Liver (tissue), 3 donors: ENCODE measurements around the gene NAGS.

ENCODE experiments used
- MAX ChIP-seq: IDR thresholded peaks from 2 replicates; pipeline ENCODE4 v1.6.1; 2016; ENCODE audit warnings: antibody characterized with exemption
- RAD21 ChIP-seq, 2 donors: IDR thresholded peaks; 2 replicates each; pipeline ENCODE4 v1.6.1; 2016; ENCODE audit warnings: antibody characterized with exemption in 2 of 2, mild to moderate bottlenecking in 2 of 2
- REST ChIP-seq: IDR thresholded peaks from 2 replicates; pipeline ENCODE4 v1.6.1; 2016; ENCODE audit warnings: antibody characterized with exemption, mild to moderate bottlenecking
- SP1 ChIP-seq: IDR thresholded peaks from 2 replicates; pipeline ENCODE4 v1.6.1; 2018; ENCODE audit warnings: antibody characterized with exemption, mild to moderate bottlenecking
- TF ChIP-seq, protein P1 (sequence below): fragments of 150-350 bp; IDR thresholded peaks from 2 replicates; pipeline ENCODE4 v1.5.1; 2017; ENCODE audit warnings: improper control_type of control experiment, low read depth, low read length; ENCODE audit not compliant: missing input control
- TF ChIP-seq, protein P2 (sequence below): IDR thresholded peaks from 2 replicates; pipeline ENCODE4 v1.6.1; 2016; ENCODE audit warnings: antibody characterized with exemption
- donor health status: healthy.
- donor health status: healthy.

GRCh38 chr17:43978078-43978477 is 26.3 kb upstream of the NAGS start:
- TF ChIP-seq RAD21 (IDR thresholded peaks at IDR 0.05) (no peak), SP1 (no peak), MAX (no peak), REST (no peak)
- TF ChIP-seq, protein P1, sequence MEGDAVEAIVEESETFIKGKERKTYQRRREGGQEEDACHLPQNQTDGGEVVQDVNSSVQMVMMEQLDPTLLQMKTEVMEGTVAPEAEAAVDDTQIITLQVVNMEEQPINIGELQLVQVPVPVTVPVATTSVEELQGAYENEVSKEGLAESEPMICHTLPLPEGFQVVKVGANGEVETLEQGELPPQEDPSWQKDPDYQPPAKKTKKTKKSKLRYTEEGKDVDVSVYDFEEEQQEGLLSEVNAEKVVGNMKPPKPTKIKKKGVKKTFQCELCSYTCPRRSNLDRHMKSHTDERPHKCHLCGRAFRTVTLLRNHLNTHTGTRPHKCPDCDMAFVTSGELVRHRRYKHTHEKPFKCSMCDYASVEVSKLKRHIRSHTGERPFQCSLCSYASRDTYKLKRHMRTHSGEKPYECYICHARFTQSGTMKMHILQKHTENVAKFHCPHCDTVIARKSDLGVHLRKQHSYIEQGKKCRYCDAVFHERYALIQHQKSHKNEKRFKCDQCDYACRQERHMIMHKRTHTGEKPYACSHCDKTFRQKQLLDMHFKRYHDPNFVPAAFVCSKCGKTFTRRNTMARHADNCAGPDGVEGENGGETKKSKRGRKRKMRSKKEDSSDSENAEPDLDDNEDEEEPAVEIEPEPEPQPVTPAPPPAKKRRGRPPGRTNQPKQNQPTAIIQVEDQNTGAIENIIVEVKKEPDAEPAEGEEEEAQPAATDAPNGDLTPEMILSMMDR = no peak
- TF ChIP-seq, protein P2, sequence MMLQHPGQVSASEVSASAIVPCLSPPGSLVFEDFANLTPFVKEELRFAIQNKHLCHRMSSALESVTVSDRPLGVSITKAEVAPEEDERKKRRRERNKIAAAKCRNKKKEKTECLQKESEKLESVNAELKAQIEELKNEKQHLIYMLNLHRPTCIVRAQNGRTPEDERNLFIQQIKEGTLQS = no peak
